ENCODE data around the gene TMEM242.

The TMEM242 gene

GRCh38 chr6:157271911-157272310, 51.4 kb downstream of the TMEM242 start:
- no peak for TF ChIP-seq CTCF (IDR thresholded peaks at IDR 0.05; ENCODE audit: insufficient read depth, missing control alignments)
- FAIRE-seq, result no peak
- DNase-seq (ENCODE audit: insufficient read length, low spot score), result no peak

GRCh38 chr6:157271441-157271840, 51.9 kb downstream of the TMEM242 start:
- no peak for DNase-seq (ENCODE audit: insufficient read length, low spot score)
- TF ChIP-seq CTCF (IDR thresholded peaks at IDR 0.05; ENCODE audit: insufficient read depth, missing control alignments), result no peak
- FAIRE-seq, result no peak

DNA sequence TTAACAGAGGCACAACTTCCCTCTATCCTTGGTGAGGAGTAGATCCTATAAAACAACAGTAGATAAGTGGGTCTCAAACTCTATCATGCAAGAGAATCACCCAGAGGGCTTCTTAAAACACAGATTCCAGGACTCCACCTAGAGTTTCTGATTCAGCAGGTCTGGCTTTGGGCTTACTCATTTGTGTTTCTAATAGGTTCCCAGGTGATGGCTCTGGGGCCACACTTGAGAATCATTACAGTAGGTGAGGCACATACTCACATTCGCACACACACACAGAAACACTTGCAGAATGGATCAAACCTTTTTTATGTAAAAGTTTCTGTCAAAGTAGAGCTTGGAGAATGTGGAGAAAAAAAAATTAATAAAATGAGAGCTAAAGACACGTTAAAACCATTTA, 52.4 kb downstream of the TMEM242 start:
- no peak for FAIRE-seq
- DNase-seq (ENCODE audit: insufficient read length, low spot score), result no peak
- no peak for TF ChIP-seq CTCF (IDR thresholded peaks at IDR 0.05; ENCODE audit: insufficient read depth, missing control alignments)

GRCh38 chr6:157270308-157270707, 53.0 kb downstream of the TMEM242 start:
- TF ChIP-seq CTCF (IDR thresholded peaks at IDR 0.05; ENCODE audit: insufficient read depth, missing control alignments), result no peak
- DNase-seq (ENCODE audit: insufficient read length, low spot score) (no peak), FAIRE-seq (no peak)

GRCh38 chr6:157269261-157269794, 54.0 kb downstream of the TMEM242 start:
- FAIRE-seq (no peak), DNase-seq (ENCODE audit: insufficient read length, low spot score) (no peak)
- TF ChIP-seq CTCF (IDR thresholded peaks at IDR 0.05; ENCODE audit: insufficient read depth, missing control alignments), result no peak

GRCh38 chr6:157268835-157269234, 54.5 kb downstream of the TMEM242 start:
- no peak for FAIRE-seq
- no peak for DNase-seq (ENCODE audit: insufficient read length, low spot score)
- TF ChIP-seq CTCF (IDR thresholded peaks at IDR 0.05; ENCODE audit: insufficient read depth, missing control alignments), result no peak

DNA sequence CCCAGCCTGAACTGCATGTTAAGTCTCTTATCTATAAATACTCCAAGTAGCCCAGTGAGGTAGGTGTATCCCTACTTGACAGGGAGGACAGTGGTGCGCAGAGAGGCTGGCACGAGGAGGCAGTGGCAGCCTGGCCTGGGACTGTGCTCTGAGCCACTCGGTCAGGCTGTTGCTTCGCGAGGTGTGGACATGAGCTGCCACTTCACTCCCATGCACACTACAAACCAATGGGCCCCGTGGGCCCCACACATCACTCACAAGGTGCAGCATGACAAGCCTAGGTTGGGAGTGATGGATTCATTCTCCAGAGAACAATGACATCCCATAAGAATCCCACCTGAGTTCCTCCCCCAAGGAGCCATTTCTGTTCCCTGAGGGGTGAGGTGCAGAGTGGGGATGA, 54.9 kb downstream of the TMEM242 start:
- FAIRE-seq (no peak), DNase-seq (ENCODE audit: insufficient read length, low spot score) (no peak)
- no peak for TF ChIP-seq CTCF (IDR thresholded peaks at IDR 0.05; ENCODE audit: insufficient read depth, missing control alignments)
